GM19468 (cell line): Measurements from ENCODE around the gene KCNG4.

Experiments used
- ATAC-seq: cut with Tn5 transposase; IDR thresholded peaks from one replicate; pipeline ENCODE4 v1.9.1; 2021; ENCODE audit warnings: mild to moderate bottlenecking, moderate library complexity, moderate number of reproducible peaks; ENCODE audit not compliant: unreplicated experiment; ENCODE audit errors: extremely low read depth

The KCNG4 gene, protein sequence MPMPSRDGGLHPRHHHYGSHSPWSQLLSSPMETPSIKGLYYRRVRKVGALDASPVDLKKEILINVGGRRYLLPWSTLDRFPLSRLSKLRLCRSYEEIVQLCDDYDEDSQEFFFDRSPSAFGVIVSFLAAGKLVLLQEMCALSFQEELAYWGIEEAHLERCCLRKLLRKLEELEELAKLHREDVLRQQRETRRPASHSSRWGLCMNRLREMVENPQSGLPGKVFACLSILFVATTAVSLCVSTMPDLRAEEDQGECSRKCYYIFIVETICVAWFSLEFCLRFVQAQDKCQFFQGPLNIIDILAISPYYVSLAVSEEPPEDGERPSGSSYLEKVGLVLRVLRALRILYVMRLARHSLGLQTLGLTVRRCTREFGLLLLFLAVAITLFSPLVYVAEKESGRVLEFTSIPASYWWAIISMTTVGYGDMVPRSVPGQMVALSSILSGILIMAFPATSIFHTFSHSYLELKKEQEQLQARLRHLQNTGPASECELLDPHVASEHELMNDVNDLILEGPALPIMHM

DNA sequence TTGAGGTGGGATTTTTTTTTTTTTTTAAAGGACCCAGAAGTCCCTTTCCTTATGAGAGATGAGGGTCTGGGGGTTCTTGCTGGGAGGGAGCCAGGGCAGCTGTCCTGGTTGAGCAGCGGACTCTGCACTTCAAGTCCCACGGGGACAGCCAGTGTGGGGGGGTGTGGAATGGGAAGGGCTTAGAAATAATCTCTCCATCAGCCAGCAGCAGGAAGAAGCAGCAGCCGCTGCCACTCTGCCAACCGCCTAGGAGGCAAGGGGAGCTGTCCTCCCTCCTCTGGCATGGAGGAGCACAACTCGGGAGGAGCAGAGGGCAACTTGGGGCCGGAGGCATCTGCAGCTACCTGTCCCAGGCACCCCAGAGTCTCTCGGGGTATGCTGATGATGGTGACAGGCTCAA lies at the start of gene KCNG4:
Gene KCNG4, minus strand, starts transcription at position 104 of the 400 bp plus-strand sequence. CDS start 2,527 bp downstream, outside the sequence.
- ATAC-seq, result no peak

DNA sequence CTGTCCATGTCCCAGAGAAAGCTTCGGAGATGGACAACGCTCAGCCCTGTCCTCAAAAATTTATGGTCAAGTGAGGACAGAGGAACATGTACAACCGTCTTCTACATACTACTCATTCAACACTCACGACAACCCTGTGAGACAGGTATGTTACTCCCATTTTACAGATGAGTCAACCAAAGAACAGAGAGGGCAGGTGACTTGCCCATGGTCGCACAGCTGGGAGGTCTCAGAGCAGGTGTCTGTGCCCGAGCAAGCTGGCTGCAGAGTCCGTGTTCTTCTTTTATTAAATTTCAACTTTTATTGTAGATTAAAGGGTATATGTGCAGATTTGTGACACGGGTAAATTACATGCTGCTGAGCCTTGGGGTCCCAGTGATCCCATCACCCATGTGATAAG lies 49.1 kb upstream of the KCNG4 start:
- no peak for ATAC-seq

- no peak for ATAC-seq
These were observed 46.9 kb upstream of the KCNG4 start for GRCh38 chr16:84286578-84287240.

- no peak for ATAC-seq
These were observed 44.4 kb upstream of the KCNG4 start for GRCh38 chr16:84284154-84284722.

DNA sequence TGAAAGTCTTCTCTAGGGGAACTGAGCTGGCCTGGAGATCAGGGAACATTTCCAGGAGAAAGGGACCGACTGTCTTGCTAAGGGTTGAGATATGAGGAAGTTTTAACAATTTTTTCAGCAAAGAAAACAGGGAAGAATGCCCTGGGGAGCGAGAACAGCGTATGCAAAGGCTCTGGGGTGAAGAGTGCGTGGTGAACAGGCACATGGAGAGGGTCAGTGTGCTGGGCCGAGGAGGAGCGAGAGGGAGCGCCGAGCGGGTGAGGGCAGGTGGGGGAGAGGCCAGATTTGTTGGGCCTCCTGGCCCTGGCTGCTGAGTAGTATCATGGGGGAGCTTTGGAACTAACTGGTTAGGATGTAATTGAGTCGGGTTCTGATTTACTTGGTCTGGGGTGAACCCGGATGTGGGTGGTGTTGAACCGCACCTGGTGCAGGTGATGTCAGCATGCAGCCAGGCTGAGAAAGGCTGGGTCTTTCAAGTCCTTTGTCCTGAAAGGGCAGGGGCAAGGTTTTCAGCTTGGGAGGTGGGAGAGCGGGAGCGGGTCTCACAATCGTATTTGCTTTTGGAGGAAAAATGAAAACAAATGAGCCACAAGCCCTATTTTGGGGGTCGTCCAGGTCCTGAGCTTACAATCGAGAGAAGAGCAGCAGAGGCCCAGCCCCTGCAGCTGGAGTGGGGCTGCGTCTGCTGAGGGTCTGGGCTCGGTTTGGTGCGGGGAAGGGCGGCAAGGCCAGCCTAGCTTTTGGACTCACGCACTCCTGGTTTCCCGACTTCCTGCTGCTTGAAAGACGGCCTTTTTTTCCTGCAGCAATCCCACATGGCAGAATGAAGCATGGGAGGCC lies 43.7 kb upstream of the KCNG4 start:
- ATAC-seq, result no peak

DNA sequence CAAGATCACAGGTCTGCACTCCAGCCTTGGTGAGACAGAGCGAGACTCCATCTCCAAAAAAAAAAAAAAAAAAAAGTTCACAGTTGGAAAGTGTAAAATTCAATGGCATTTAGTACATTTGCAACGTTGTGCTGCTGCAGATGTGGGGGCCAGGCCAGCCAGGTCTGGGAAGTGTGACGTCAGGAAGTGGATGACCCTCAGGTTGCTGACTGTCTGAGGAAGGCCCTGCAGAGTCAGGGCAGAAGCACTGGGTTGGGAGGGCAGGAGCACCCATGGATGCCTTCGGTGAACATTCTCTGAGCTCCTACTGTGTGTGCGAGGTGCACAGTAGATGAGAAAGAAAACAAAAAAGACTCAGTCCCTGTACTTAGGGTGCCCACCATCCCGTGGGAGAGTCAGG lies 42.7 kb upstream of the KCNG4 start:
- no peak for ATAC-seq

GRCh38 chr16:84281074-84281473 lies 41.3 kb upstream of the KCNG4 start:
- ATAC-seq, result no peak

DNA sequence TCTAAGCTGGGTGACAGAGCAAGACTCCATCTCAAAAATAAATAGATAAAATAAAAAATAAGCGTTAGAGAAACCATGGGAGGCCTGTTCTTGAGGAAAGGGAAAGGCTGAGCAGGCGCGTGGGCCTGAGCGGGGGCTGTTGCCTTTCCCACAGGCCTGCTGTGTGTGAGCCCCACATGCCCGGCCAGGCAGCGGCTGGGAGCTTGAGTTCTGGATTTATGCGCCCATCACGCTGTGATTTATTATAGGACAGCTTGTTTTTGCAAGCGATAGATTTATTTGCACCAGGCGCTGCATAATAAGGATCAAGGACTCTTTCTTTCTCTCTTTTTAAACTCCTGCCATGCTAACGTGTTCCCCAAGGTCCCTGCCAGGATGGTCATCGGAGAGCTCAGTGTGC lies 40.1 kb upstream of the KCNG4 start:
- no peak for ATAC-seq

DNA sequence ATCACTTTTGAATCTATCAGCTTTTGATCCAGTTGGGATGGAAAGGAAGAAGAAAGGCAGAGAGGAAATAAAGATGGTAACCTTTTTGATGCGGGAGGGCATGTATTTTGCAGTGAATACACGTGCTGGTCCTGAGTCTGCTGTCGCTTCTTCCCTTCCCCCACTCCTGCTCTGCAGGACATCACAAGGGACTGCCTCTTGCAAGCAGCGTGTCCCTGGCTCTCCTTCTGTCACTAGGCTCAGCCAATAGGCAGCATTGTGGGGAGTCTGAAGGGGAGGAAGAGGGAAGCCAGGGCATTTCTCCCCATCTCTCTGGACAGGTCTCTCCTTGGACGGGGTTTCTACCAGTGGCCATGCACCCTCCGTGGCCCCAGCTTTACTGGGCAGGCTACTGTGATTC lies 39.2 kb upstream of the KCNG4 start:
- no peak for ATAC-seq

DNA sequence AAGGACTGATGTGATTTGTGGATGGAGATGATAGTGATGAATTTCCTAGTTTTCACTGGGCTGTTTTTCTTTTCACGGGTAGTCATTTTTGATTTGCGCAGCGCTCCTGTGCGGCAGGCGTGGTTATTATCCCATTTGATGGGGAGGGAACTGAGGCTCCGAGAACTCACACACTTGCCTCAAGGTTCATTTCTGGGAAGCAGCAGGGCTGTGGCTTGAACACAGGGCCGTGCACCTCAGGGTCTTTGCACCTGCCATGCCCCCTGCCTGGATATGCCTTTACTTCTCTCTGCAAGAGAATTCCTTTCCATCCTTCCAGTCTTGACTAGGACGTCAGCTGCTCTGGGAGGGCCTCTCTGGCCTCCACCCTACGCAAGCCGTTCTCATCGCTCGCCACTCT lies 38.5 kb upstream of the KCNG4 start:
- no peak for ATAC-seq

DNA sequence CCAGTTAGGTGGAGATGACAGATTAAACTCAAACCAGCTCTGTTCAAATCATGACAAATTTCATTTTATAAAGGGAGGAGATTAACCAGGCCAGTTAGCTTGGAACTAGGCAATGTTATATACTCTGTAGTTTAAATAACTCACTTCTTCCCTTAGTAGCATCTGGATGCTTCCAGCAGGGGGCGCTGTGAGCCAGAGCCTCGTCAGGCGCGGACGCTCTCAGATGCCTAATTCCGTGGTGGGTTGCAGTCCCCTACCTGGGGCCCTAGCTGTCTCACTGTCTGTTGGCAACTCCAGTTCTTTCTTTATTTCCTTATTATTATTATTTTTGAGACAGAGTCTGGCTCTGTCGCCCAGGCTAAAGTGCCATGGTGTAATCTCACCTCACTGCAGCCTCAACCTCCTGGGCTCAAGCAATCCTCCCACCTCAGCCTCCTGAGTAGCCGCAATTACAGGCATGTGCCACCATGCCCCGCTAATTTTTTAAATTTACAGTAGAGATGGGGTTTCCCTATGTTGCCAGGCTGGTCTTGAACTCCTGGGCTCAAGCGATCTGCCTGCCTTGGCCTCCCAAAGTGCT lies 37.5 kb upstream of the KCNG4 start:
- ATAC-seq, result no peak

GRCh38 chr16:84275585-84276151 lies 35.9 kb upstream of the KCNG4 start:
- ATAC-seq, result no peak

- ATAC-seq, result no peak
These were observed 34.7 kb upstream of the KCNG4 start for GRCh38 chr16:84274515-84274914.

GRCh38 chr16:84272740-84273320 lies 33.0 kb upstream of the KCNG4 start:
- ATAC-seq, result no peak

- ATAC-seq, result no peak
These were observed 32.1 kb upstream of the KCNG4 start for GRCh38 chr16:84271866-84272265.

GRCh38 chr16:84271037-84271436 lies 31.2 kb upstream of the KCNG4 start:
- ATAC-seq, result no peak

- no peak for ATAC-seq
These were observed 30.7 kb upstream of the KCNG4 start for GRCh38 chr16:84270531-84270930.

DNA sequence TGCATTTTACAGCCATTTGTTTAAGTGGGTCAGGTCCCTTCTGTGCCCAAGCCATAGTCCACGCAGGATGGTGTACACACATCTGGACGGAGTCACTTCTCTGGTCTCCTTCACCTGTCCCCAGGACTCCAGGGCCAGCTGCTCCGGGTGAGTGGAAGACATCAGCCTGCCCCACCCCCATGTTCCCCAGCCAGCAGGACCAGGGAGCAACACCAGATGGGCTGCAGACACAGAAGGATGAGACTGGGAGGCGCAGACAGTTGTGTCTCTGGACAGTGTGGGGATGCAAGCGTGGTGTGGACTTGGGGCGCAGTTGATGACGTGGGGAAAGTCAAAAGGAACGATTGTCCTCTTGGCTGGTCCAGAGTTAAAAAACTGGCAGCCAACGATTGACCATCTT lies 30.3 kb upstream of the KCNG4 start:
- no peak for ATAC-seq

DNA sequence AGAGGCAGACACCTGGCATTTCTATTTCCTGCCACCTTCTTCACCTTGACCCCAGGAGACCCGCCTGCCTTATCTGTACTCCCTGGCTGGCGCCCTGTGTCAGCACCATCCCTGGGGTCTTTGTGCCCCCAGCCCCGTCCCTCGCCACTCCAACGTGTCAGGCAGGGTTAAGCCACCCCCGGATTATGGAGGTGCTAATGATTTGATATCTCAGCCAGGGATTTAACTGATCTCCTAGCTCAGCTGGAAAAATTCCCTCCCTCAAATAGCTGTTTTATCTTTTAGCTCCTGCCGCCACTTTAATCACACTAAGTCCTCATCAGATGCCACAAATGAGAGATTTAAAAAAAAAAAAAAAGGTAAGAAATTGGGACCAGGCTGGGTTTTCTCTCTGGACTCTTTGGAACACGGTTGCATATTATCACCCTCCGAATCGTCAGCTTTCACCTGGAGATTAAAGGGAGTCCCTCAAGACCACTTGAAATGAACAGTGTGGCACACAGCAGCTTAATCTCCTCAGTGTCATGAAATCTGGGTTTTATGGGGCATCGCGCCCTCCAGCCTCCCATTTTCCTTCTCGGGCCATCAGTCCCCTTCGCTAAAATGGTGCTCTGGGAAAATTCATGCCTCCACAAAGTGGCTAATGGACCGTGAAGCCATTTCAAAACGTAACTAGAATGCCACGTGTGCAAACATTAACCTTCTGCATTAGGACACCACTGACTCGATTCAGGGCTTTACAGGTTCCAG lies 28.7 kb upstream of the KCNG4 start:
- no peak for ATAC-seq
